Endodermal cell (in vitro differentiated cells): ENCODE results near the gene DNAAF5. TPM values are rescaled to one million over a fixed set of nuclear protein-coding genes. Genes with fewer than 3 reads are reported as not detected.

ENCODE experiments used
- DNase-seq: peaks from one replicate; pipeline ENCODE4 v3.0.0-alpha.2; 2017
- H3K27ac ChIP-seq: 2 replicates; pipeline ENCODE4 v1.5.1; 2013; ENCODE audit warnings: mild to moderate bottlenecking, low read depth, low read length, moderate library complexity
- H3K27me3 ChIP-seq: 2 replicates; pipeline ENCODE4 v1.6.1; 2013; ENCODE audit warnings: mild to moderate bottlenecking, low read length, moderate library complexity; ENCODE audit not compliant: insufficient read depth, control insufficient read depth, poor library complexity, severe bottlenecking
- H3K36me3 ChIP-seq: 2 replicates; pipeline ENCODE4 v1.7.0; 2013; ENCODE audit warnings: mild to moderate bottlenecking, low read length, moderate library complexity; ENCODE audit not compliant: control insufficient read depth, insufficient read depth
- H3K4me1 ChIP-seq: one replicate; pipeline ENCODE4 v1.7.0; 2013; ENCODE audit warnings: low read length; ENCODE audit not compliant: control insufficient read depth, insufficient read depth
- H3K4me3 ChIP-seq: 2 replicates; pipeline ENCODE4 v1.5.1; 2013; ENCODE audit warnings: mild to moderate bottlenecking, low read length, moderate library complexity
- H3K9ac ChIP-seq: 2 replicates; pipeline ENCODE4 v1.6.1; 2013; ENCODE audit warnings: mild to moderate bottlenecking, low read length, moderate library complexity; ENCODE audit not compliant: poor library complexity, severe bottlenecking; ENCODE audit errors: extremely low read depth
- H3K9me3 ChIP-seq: 2 replicates; pipeline ENCODE4 v1.6.1; 2013; ENCODE audit warnings: mild to moderate bottlenecking, low read length, moderate library complexity; ENCODE audit not compliant: control insufficient read depth
- H3K27ac Mint-ChIP-seq: 2 replicates; pipeline ENCODE4 v1.8.0; 2020; ENCODE audit warnings: mixed read lengths
- H3K27me3 Mint-ChIP-seq: 2 replicates; pipeline ENCODE4 v1.8.0; 2021; ENCODE audit warnings: mild to moderate bottlenecking, mixed read lengths; ENCODE audit not compliant: insufficient read depth
- H3K36me3 Mint-ChIP-seq: 2 replicates; pipeline ENCODE4 v1.8.0; 2020; ENCODE audit warnings: low read depth, mixed read lengths
- H3K4me1 Mint-ChIP-seq: 2 replicates; pipeline ENCODE4 v1.8.0; 2020; ENCODE audit warnings: mixed read lengths
- H3K4me3 Mint-ChIP-seq: 2 replicates; pipeline ENCODE4 v1.8.0; 2020; ENCODE audit warnings: mild to moderate bottlenecking, moderate library complexity, mixed read lengths
- H3K9me3 Mint-ChIP-seq: 2 replicates; pipeline ENCODE4 v1.8.0; 2020; ENCODE audit warnings: mild to moderate bottlenecking, mixed read lengths
- WGBS, 2 experiments: methylation state at CpG; one replicate each; pipeline versions ENCODE4 v1.1.5 to v1.1.7; 2013; ENCODE audit warnings: missing lambda C conversion rate in 2 of 2, mixed read lengths in 1 of 2; ENCODE audit not compliant: insufficient coverage in 1 of 2, insufficient read length in 1 of 2; 5-methylcytosine and 5-hydroxymethylcytosine counted together
- total RNA-seq, 2 donors: library from RNA; stranded (reverse); fragmentation: NEBNext Ultra II Directional in 1 of 2; extraction: Animal tissue kit (Norgen Biotek cat#: 25700) in 1 of 2; gene quantifications; 2 replicates in 1 of 2; 3 replicates in 1 of 2; pipeline ENCODE4 v1.2.1, GENCODE V29; 2021
- TF ChIP-seq, protein P1 (sequence below): fragments of 200-600 bp; sonication (generic); conservative IDR thresholded peaks from 2 replicates; pipeline ENCODE4 v1.5.0; 2021; ENCODE audit warnings: antibody characterized with exemption, mild to moderate bottlenecking

DNAAF5 gene
- total RNA-seq, 2 donors from 2014 or later, result 54.2 to 54.3 TPM

DNA sequence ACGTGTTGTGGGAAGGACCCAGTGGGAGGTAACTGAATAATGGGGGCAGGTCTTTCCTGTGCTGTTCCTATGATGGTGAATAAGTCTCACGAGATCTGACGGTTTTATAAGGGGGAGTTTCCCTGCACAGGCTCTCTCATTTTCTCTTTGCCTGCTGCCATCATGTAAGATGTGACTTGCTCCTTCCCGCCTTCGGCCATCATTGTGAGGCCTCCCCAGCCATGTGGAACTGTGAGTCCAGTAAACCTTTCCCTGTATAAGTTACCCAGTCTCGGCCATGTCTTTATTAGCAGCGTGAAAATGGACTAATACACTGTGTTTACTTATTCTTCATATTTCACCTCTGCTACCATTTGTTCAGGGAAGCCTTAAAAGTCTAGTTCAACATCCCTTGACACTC is 2.2 kb upstream of the DNAAF5 start:
- Mint-ChIP-seq H3K27me3 (peaks cover 1% of the 10 kb centered on the region), H3K4me1 (peaks cover 5% of the 10 kb centered on the region), H3K9me3 (peaks cover 58% of the 10 kb centered on the region), H3K36me3 (peaks cover 55% of the 10 kb centered on the region), H3K27ac (no peak overlapping the region), H3K4me3 (no peak overlapping the region)
- DNase-seq, result no peak
- WGBS, 2 experiments, result 92 to 95% methylated on average over 6 to 7 of the region's 7 CpGs
- H3K27me3 ChIP-seq, result no peaks in the 10 kb centered on the region
- peaks cover 48% of the 10 kb centered on the region for H3K9me3 ChIP-seq
- H3K4me3 ChIP-seq, result no peak overlapping the region
- no peaks in the 10 kb centered on the region for H3K4me1 ChIP-seq
- H3K36me3 ChIP-seq, result peaks cover 14% of the 10 kb centered on the region
- TF ChIP-seq, protein P1, sequence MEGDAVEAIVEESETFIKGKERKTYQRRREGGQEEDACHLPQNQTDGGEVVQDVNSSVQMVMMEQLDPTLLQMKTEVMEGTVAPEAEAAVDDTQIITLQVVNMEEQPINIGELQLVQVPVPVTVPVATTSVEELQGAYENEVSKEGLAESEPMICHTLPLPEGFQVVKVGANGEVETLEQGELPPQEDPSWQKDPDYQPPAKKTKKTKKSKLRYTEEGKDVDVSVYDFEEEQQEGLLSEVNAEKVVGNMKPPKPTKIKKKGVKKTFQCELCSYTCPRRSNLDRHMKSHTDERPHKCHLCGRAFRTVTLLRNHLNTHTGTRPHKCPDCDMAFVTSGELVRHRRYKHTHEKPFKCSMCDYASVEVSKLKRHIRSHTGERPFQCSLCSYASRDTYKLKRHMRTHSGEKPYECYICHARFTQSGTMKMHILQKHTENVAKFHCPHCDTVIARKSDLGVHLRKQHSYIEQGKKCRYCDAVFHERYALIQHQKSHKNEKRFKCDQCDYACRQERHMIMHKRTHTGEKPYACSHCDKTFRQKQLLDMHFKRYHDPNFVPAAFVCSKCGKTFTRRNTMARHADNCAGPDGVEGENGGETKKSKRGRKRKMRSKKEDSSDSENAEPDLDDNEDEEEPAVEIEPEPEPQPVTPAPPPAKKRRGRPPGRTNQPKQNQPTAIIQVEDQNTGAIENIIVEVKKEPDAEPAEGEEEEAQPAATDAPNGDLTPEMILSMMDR, result no peak
- no peak overlapping the region for H3K27ac ChIP-seq
- no peak overlapping the region for H3K9ac ChIP-seq

DNA sequence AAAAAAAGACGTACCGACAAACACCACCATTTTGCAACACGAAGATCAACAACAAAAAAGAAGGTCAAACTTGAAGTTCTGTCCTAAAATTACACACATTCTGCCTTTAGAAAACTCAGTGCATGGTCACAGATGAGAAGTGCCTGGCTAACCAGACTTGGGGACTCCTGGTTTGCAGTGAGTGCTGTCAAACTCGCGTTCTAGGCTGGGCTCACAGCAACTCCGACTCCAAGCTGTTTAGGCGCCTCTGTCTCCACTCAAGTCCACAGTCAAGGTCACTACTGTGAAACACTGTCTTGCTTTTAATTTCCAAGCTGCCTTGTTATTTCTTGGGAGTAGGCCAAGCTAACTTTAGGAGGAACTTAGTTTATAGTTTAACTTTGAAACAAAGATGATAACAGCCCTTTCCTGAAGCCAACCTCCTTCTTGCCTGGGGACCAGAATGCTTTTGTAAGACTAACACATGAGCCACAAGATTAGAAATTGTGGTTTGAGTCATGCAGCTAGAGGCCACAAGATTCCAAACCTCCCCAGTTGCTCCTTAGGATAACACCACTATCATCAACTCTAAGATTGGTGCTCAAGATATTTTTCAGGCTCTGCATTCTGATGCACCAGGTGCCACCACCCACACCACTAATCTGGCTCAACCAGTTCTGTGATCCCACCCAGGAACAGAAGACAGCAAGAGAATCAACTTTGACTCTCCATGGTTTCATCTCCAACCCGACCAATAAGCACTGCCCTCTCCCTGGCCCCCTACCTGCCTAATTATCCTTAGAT is 1.1 kb upstream of the DNAAF5 start:
- peaks cover 50% of the 10 kb centered on the region for H3K9me3 Mint-ChIP-seq

DNA sequence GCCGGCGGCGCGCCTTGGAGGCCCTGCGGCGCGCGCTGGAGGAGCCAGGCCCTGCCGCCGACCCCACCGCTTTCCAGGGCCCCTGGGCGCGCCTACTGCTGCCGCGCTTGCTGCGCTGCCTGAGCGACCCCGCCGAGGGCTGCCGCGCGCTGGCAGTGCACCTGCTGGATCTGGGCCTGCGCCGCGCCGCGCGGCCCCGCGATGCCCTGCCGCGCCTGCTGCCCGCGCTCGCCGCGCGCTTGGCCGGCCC is 280 bp downstream of the DNAAF5 start:
- DNase-seq, result no peak
- H3K27ac Mint-ChIP-seq, result no peak overlapping the region
- TF ChIP-seq, protein P1, result no peak
- H3K27me3 ChIP-seq, result no peaks in the 10 kb centered on the region
- no peak overlapping the region for H3K9ac ChIP-seq
- 0% methylated on average over 13 to 39 of the region's 39 CpGs for WGBS, 2 experiments
- peaks cover 5% of the 10 kb centered on the region for H3K4me1 Mint-ChIP-seq
- peaks cover 36% of the 10 kb centered on the region for H3K9me3 Mint-ChIP-seq
- no peak overlapping the region for H3K27ac ChIP-seq
- peaks cover 51% of the 10 kb centered on the region for H3K36me3 Mint-ChIP-seq
- H3K4me1 ChIP-seq, result no peaks in the 10 kb centered on the region
- peaks cover 1% of the 10 kb centered on the region for H3K27me3 Mint-ChIP-seq
- H3K4me3 ChIP-seq, result peak overlapping the region; percentile 78
- H3K36me3 ChIP-seq, result peaks cover 29% of the 10 kb centered on the region
- H3K4me3 Mint-ChIP-seq, result peak overlapping the region; percentile 62
- peaks cover 36% of the 10 kb centered on the region for H3K9me3 ChIP-seq

More for the DNA sequence above, 1.1 kb upstream of the DNAAF5 start:
- TF ChIP-seq, protein P1, result no peak
- 91 to 99% methylated on average over 5 to 8 of the region's 8 CpGs for WGBS, 2 experiments
- H3K9ac ChIP-seq, result no peak overlapping the region
- peaks cover 47% of the 10 kb centered on the region for H3K9me3 ChIP-seq
- no peaks in the 10 kb centered on the region for H3K27me3 ChIP-seq
- Mint-ChIP-seq H3K4me3 (peak overlapping the region; percentile 62), H3K36me3 (peaks cover 59% of the 10 kb centered on the region), H3K27me3 (peaks cover 1% of the 10 kb centered on the region), H3K4me1 (peaks cover 5% of the 10 kb centered on the region), H3K27ac (no peak overlapping the region)
- peaks cover 23% of the 10 kb centered on the region for H3K36me3 ChIP-seq
- no peak overlapping the region for H3K27ac ChIP-seq
- no peaks in the 10 kb centered on the region for H3K4me1 ChIP-seq
- no peak for DNase-seq
- H3K4me3 ChIP-seq, result peak overlapping the region; percentile 78
